HG03196 (cell line): ENCODE results near the gene MCL1.
"Not testable (repeated sequence)": the region's sequence is repeated elsewhere in the genome, so short reads cannot be mapped to it uniquely, and the experiment has no call there.

ENCODE experiments used
- ATAC-seq: cut with Tn5 transposase; IDR thresholded peaks from one replicate; pipeline ENCODE4 v1.9.1; 2021; ENCODE audit not compliant: unreplicated experiment

Gene MCL1

GRCh38 chr1:150572918-150573647 is 6.3 kb downstream of the MCL1 start:
- ATAC-seq, result no peak

GRCh38 chr1:150568594-150568966 is 10.8 kb downstream of the MCL1 start:
- no peak for ATAC-seq

GRCh38 chr1:150567717-150568593 is 11.5 kb downstream of the MCL1 start:
- ATAC-seq, result peak; percentile 20

- ATAC-seq, result peak; percentile 28
These were observed 12.1 kb downstream of the MCL1 start for GRCh38 chr1:150567341-150567716.

- no peak for ATAC-seq
These were observed 12.6 kb downstream of the MCL1 start for GRCh38 chr1:150566589-150567340.

GRCh38 chr1:150565240-150565991 is 14.0 kb downstream of the MCL1 start:
- not testable (repeated sequence) for ATAC-seq

GRCh38 chr1:150564051-150564991 is 15.1 kb downstream of the MCL1 start:
- ATAC-seq, result no peak

GRCh38 chr1:150563340-150564038 is 15.9 kb downstream of the MCL1 start:
- no peak for ATAC-seq

- peak; percentile 32 for ATAC-seq
These were observed 16.7 kb downstream of the MCL1 start for GRCh38 chr1:150562446-150563339.

GRCh38 chr1:150561974-150562445 is 17.4 kb downstream of the MCL1 start:
- peak; percentile 34 for ATAC-seq

- no peak for ATAC-seq
These were observed 18.0 kb downstream of the MCL1 start for GRCh38 chr1:150561254-150561973.

GRCh38 chr1:150560576-150561253 is 18.7 kb downstream of the MCL1 start:
- ATAC-seq, result no peak

GRCh38 chr1:150560011-150560438 is 19.4 kb downstream of the MCL1 start:
- ATAC-seq, result no peak

GRCh38 chr1:150559656-150560010 is 19.8 kb downstream of the MCL1 start:
- no peak for ATAC-seq

- ATAC-seq, result no peak
These were observed 20.4 kb downstream of the MCL1 start for GRCh38 chr1:150558761-150559655.

- no peak for ATAC-seq
These were observed 21.1 kb downstream of the MCL1 start for GRCh38 chr1:150558303-150558704.
